Astrocyte (in vitro differentiated cells and primary cell): ENCODE measurements around the gene HIRIP3. TPM values are rescaled to one million over a fixed set of nuclear protein-coding genes. Genes with fewer than 3 reads are reported as not detected.

Experiments
- DNase-seq: peaks from one replicate; pipeline ENCODE4 v3.0.0-alpha.2; 2010; ENCODE audit warnings: low read depth
- FAIRE-seq: peaks from 2 replicates; lab custom pipeline; 2011; peaks lifted over from hg19 to GRCh38; lab: Jason Lieb, UNC
- H2AFZ ChIP-seq: 2 replicates; pipeline ENCODE4 v1.6.0; 2012; ENCODE audit warnings: low read depth, low read length, inconsistent platforms
- H3K27ac ChIP-seq: 2 replicates; pipeline ENCODE4 v1.5.1; 2011; ENCODE audit warnings: low read depth, low read length, inconsistent platforms
- H3K27me3 ChIP-seq: 2 replicates; pipeline ENCODE4 v1.6.0; 2011; ENCODE audit warnings: low read length, inconsistent platforms; ENCODE audit not compliant: insufficient read depth
- H3K36me3 ChIP-seq: 2 replicates; pipeline ENCODE4 v1.5.1; 2011; ENCODE audit warnings: low read length, inconsistent platforms; ENCODE audit not compliant: insufficient read depth
- H3K4me1 ChIP-seq: 2 replicates; pipeline ENCODE4 v1.5.1; 2011; ENCODE audit warnings: low read length, inconsistent platforms; ENCODE audit not compliant: insufficient read depth
- H3K4me2 ChIP-seq: 2 replicates; pipeline ENCODE4 v1.6.0; 2012; ENCODE audit warnings: low read length, inconsistent platforms
- H3K4me3 ChIP-seq: 2 replicates; pipeline ENCODE4 v1.5.1; 2011; ENCODE audit warnings: low read depth, mild to moderate bottlenecking, low read length, inconsistent platforms; ENCODE audit not compliant: insufficient read depth
- H3K79me2 ChIP-seq: 2 replicates; pipeline ENCODE4 v1.6.0; 2012; ENCODE audit warnings: mild to moderate bottlenecking, low read length, inconsistent platforms; ENCODE audit not compliant: insufficient read depth
- H3K9ac ChIP-seq: 2 replicates; pipeline ENCODE4 v1.6.0; 2012; ENCODE audit warnings: mild to moderate bottlenecking, low read length, inconsistent platforms
- H3K9me3 ChIP-seq: 2 replicates; pipeline ENCODE4 v1.5.1; 2012; ENCODE audit warnings: low read depth, mild to moderate bottlenecking, low read length, inconsistent platforms; ENCODE audit not compliant: insufficient read depth
- H4K20me1 ChIP-seq: 2 replicates; pipeline ENCODE4 v1.6.0; 2012; ENCODE audit warnings: low read length, inconsistent platforms; ENCODE audit not compliant: insufficient read depth
- H3K27ac Mint-ChIP-seq: one replicate; pipeline ENCODE4 v1.8.0; 2021; ENCODE audit warnings: mild to moderate bottlenecking, mixed read lengths; ENCODE audit not compliant: unreplicated experiment
- H3K27me3 Mint-ChIP-seq: one replicate; pipeline ENCODE4 v1.8.0; 2021; ENCODE audit warnings: low read depth, mixed read lengths; ENCODE audit not compliant: unreplicated experiment
- H3K36me3 Mint-ChIP-seq: one replicate; pipeline ENCODE4 v1.8.0; 2021; ENCODE audit warnings: low read depth, mixed read lengths; ENCODE audit not compliant: unreplicated experiment
- H3K4me1 Mint-ChIP-seq: one replicate; pipeline ENCODE4 v1.8.0; 2021; ENCODE audit warnings: low read depth, mixed read lengths; ENCODE audit not compliant: unreplicated experiment
- H3K4me3 Mint-ChIP-seq: one replicate; pipeline ENCODE4 v1.8.0; 2021; ENCODE audit warnings: mild to moderate bottlenecking, moderate library complexity, mixed read lengths; ENCODE audit not compliant: unreplicated experiment
- H3K9me3 Mint-ChIP-seq: one replicate; pipeline ENCODE4 v1.8.0; 2021; ENCODE audit warnings: mild to moderate bottlenecking, mixed read lengths; ENCODE audit not compliant: unreplicated experiment
- EZH2 ChIP-seq: IDR thresholded peaks from 2 replicates; pipeline ENCODE4 v1.6.1; 2012; ENCODE audit warnings: mild to moderate bottlenecking, low read length, inconsistent platforms; ENCODE audit not compliant: insufficient read depth
- total RNA-seq: library from RNA; stranded (reverse); gene quantifications from 2 replicates; pipeline ENCODE4 v1.2.1, GENCODE V29; 2021
- TF ChIP-seq, protein P1 (sequence below): IDR thresholded peaks from 2 replicates; pipeline ENCODE4 v1.5.1; 2011; ENCODE audit warnings: low read depth, mild to moderate bottlenecking, inconsistent platforms, low read length, moderate library complexity; ENCODE audit not compliant: insufficient read depth

Gene HIRIP3
- total RNA-seq, 1 donor from 2014 or later = 4.3 TPM

- peak within 1 kb of the TSS; percentile 90 for H3K27ac ChIP-seq
- H3K4me2 ChIP-seq = peak within 1 kb of the TSS; percentile 86
- peak within 1 kb of the TSS; percentile 87 for H3K9ac ChIP-seq
- peaks cover 14% of the 10 kb centered on the region for H4K20me1 ChIP-seq
- peak within 1 kb of the TSS; percentile 79 for H2AFZ ChIP-seq
- peaks cover 10% of the 10 kb centered on the region for H3K36me3 ChIP-seq
- H3K27me3 ChIP-seq = no peaks in the 10 kb centered on the region
- H3K4me1 ChIP-seq = peaks cover 12% of the 10 kb centered on the region
- Mint-ChIP-seq H3K9me3 (no peaks in the 10 kb centered on the region), H3K4me1 (peaks cover 8% of the 10 kb centered on the region), H3K27me3 (no peaks in the 10 kb centered on the region), H3K36me3 (peaks cover 7% of the 10 kb centered on the region), H3K27ac (peak within 1 kb of the TSS; percentile 26), H3K4me3 (peak within 1 kb of the TSS; percentile 98)
- peak within 1 kb of the TSS; percentile 79 for H3K4me3 ChIP-seq
- TF ChIP-seq EZH2 = no peak
- TF ChIP-seq, protein P1, sequence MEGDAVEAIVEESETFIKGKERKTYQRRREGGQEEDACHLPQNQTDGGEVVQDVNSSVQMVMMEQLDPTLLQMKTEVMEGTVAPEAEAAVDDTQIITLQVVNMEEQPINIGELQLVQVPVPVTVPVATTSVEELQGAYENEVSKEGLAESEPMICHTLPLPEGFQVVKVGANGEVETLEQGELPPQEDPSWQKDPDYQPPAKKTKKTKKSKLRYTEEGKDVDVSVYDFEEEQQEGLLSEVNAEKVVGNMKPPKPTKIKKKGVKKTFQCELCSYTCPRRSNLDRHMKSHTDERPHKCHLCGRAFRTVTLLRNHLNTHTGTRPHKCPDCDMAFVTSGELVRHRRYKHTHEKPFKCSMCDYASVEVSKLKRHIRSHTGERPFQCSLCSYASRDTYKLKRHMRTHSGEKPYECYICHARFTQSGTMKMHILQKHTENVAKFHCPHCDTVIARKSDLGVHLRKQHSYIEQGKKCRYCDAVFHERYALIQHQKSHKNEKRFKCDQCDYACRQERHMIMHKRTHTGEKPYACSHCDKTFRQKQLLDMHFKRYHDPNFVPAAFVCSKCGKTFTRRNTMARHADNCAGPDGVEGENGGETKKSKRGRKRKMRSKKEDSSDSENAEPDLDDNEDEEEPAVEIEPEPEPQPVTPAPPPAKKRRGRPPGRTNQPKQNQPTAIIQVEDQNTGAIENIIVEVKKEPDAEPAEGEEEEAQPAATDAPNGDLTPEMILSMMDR = no peak
- FAIRE-seq (peak; percentile 50), DNase-seq (peak; percentile 85)
- no peaks in the 10 kb centered on the region for H3K9me3 ChIP-seq
- peaks cover 18% of the 10 kb centered on the region for H3K79me2 ChIP-seq
Measured at GRCh38 chr16:29995911-29996765, 721 bp upstream of the HIRIP3 start, which contains the start of gene INO80E. INO80E (plus strand) TSS chr16:29996241; CDS start chr16:29996311, 70 bp downstream.

DNA sequence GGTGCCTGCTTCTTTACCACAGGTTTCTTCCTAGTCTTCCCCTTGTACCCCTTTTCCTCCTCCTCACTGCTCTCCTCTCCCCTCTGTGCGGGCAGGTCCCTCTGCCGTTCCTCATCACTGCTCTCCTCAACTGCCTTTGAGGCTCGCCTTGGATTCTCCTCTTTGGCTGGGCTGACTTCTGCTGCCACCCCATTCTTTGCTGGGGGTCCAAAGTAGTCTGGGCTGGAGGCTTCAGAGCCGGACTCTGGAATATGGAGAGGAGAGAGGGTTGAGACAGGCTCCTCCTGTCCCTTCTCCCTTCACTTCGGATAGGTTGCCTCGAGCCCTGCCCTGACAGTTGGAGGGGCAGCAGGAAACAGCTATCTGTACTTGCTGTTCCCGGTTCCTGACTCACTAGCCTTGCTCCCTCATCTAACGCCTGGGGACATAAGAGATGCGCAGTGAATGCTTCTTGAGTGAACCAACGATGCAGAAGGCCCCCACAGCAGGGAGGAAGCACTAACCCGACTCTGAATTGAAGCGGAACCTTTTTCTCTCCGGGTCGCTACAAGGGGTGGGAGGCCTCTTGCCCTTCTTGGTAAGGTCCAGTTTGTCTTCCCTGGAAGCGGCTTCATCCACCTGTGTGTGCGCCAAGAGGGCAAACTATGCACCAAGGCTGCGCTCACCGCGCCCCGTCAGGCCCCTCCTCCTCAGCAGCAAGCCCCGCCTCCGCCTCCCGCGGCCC is 655 bp downstream of the HIRIP3 start:
- no peak for FAIRE-seq
- Mint-ChIP-seq H3K27ac (peak overlapping the region; percentile 18), H3K4me1 (peaks cover 8% of the 10 kb centered on the region), H3K4me3 (peak overlapping the region; percentile 98), H3K36me3 (peaks cover 13% of the 10 kb centered on the region), H3K9me3 (no peaks in the 10 kb centered on the region), H3K27me3 (no peaks in the 10 kb centered on the region)
- Histone ChIP-seq H3K9ac (peak overlapping the region; percentile 87), H3K4me3 (peak overlapping the region; percentile 79), H3K27ac (peak overlapping the region; percentile 90), H2AFZ (peak overlapping the region; percentile 79), H3K9me3 (no peaks in the 10 kb centered on the region), H3K79me2 (peaks cover 18% of the 10 kb centered on the region), H3K4me1 (peaks cover 12% of the 10 kb centered on the region), H3K4me2 (peak overlapping the region; percentile 86), H3K36me3 (peaks cover 17% of the 10 kb centered on the region), H3K27me3 (no peaks in the 10 kb centered on the region), H4K20me1 (peaks cover 14% of the 10 kb centered on the region)
- DNase-seq = peak; percentile 14
- TF ChIP-seq EZH2 = no peak
- TF ChIP-seq, protein P1 = no peak
